K562 (cell line): ENCODE data around the gene WASL. TPM values are rescaled to one million over a fixed set of nuclear protein-coding genes. Genes with fewer than 3 reads are reported as not detected.

Experiments
- IFI16 ChIP-seq: fragments of 250-450 bp; sonication (Bioruptor Pico); IDR thresholded peaks from 2 replicates; pipeline ENCODE4 v2.1.2; 2022; ENCODE audit warnings: mild to moderate bottlenecking, inconsistent platforms
- JUND ChIP-seq, 2 experiments: IDR thresholded peaks; 2 replicates in 1 of 2; 3 replicates in 1 of 2; pipeline ENCODE4 v1.6.1; 2011; ENCODE audit warnings: borderline replicate concordance in 2 of 2, low read depth in 2 of 2, low read length in 2 of 2, improper control_type of control experiment in 1 of 2, missing biosample characterization in 1 of 2, missing genetic modification characterization in 1 of 2, missing genetic modification reagents in 1 of 2
- POLR2G ChIP-seq: fragments of 200-400 bp; formaldehyde crosslinking; IDR thresholded peaks from 2 replicates; pipeline ENCODE4 v1.6.1; 2017; ENCODE audit warnings: low read depth, mild to moderate bottlenecking, antibody characterized with exemption, low read length, moderate library complexity
- ZNF143 ChIP-seq: sonication (generic); formaldehyde crosslinking; IDR thresholded peaks from 2 replicates; pipeline ENCODE4 v1.9.0; 2022; ENCODE audit warnings: mild to moderate bottlenecking, missing genetic modification reagents
- ZNF57 ChIP-seq: fragments of 450-650 bp; formaldehyde crosslinking; IDR thresholded peaks from 2 replicates; pipeline ENCODE4 v1.4.0; 2020; ENCODE audit warnings: mild to moderate bottlenecking, moderate library complexity
- polyA plus RNA-seq, 8 experiments: library from polyadenylated mRNA; depleted of rRNA in 4 of 8; stranded (reverse) in 5 of 8; unstranded in 3 of 8; fragments of >200 nt; fragmentation: Nextera tagmentation in 2 of 8; fragmentation: Illumina TruSeq in 1 of 8; extraction: Ambion mirVana in 2 of 8; extraction: Trizol in 1 of 8; gene quantifications; 2 replicates each; pipeline versions ENCODE4 v1.2.1 to v1.2.3, GENCODE V29; 2011 to 2014; ENCODE audit warnings: inconsistent platforms in 1 of 8, missing spikeins in 1 of 8
- total RNA-seq, 7 experiments: library from RNA; depleted of rRNA in 6 of 7; stranded (reverse); fragments of >200 nt in 6 of 7; fragmentation: Illumina TruSeq in 2 of 7; extraction: Trizol in 2 of 7; gene quantifications; 2 replicates each; pipeline versions ENCODE4 v1.2.1 to v1.2.3, GENCODE V29; 2011 to 2021; ENCODE audit warnings: low replicate concordance in 1 of 7
- TF ChIP-seq, protein P1 (sequence below), 2 experiments: fragments of 450-650 bp in 1 of 2; sonication (generic) in 1 of 2; formaldehyde crosslinking in 1 of 2; IDR thresholded peaks; 2 replicates each; pipeline versions ENCODE4 v1.7.1 to v1.9.0; 2016 to 2022; ENCODE audit warnings: inconsistent platforms in 1 of 2, mild to moderate bottlenecking in 1 of 2, missing genetic modification reagents in 1 of 2
- TF ChIP-seq, protein P2 (sequence below): fragments of 150-350 bp; IDR thresholded peaks from 2 replicates; pipeline ENCODE4 v1.6.1; 2014; ENCODE audit warnings: low read depth, mild to moderate bottlenecking, low read length, borderline replicate concordance
- TF ChIP-seq, protein P3 (sequence below): sonication (generic); formaldehyde crosslinking; IDR thresholded peaks from 2 replicates; pipeline ENCODE4 v1.4.0; 2020; ENCODE audit warnings: mild to moderate bottlenecking, missing genetic modification reagents

WASL gene
- total and polyA plus RNA-seq, 9 of the 15 experiments (the other 6 are each of a cell fraction or from before 2014, with no cell fraction given), result 3.2 to 13.9 (median 8.3) TPM

DNA sequence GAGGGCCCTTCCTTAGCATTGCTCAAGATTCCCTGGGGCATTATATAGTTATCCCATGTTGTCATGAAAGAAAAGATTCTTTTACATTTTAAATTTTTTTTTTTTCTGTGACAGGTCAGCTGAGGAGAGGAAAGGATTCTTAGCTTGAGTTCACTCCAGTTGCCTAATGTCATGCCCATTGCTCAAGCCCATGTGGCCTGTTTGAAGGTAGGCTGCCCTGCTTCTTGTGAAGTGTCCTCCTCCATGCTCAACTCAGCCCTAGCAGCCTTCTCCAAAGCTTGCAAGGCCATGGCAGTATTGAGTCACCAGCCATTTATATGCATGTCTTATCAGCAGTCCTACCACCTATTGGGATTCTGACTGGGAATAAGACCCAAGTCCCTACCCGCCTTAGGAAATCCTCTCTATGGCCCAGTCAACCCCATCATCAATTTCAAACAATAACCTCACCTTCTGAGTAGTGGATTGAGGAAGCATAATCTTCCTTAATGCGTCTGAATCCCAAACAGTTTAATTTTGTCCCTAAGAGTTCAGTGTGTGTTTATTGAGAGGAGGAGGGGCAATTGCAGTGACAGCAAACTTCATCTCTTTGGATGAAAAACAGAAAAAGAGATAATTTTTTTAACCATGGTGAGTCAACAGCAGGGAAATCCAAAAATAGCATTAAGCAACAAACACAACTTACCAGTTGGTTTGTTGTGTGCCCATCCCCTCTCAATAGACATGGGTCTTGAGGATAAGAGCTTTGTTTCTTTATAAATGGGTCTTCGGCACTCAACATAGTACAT, 38.6 kb upstream of the WASL start (continued):
- TF ChIP-seq, protein P1, sequence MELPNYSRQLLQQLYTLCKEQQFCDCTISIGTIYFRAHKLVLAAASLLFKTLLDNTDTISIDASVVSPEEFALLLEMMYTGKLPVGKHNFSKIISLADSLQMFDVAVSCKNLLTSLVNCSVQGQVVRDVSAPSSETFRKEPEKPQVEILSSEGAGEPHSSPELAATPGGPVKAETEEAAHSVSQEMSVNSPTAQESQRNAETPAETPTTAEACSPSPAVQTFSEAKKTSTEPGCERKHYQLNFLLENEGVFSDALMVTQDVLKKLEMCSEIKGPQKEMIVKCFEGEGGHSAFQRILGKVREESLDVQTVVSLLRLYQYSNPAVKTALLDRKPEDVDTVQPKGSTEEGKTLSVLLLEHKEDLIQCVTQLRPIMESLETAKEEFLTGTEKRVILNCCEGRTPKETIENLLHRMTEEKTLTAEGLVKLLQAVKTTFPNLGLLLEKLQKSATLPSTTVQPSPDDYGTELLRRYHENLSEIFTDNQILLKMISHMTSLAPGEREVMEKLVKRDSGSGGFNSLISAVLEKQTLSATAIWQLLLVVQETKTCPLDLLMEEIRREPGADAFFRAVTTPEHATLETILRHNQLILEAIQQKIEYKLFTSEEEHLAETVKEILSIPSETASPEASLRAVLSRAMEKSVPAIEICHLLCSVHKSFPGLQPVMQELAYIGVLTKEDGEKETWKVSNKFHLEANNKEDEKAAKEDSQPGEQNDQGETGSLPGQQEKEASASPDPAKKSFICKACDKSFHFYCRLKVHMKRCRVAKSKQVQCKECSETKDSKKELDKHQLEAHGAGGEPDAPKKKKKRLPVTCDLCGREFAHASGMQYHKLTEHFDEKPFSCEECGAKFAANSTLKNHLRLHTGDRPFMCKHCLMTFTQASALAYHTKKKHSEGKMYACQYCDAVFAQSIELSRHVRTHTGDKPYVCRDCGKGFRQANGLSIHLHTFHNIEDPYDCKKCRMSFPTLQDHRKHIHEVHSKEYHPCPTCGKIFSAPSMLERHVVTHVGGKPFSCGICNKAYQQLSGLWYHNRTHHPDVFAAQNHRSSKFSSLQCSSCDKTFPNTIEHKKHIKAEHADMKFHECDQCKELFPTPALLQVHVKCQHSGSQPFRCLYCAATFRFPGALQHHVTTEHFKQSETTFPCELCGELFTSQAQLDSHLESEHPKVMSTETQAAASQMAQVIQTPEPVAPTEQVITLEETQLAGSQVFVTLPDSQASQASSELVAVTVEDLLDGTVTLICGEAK (IDR thresholded peaks at IDR 0.05), result no peak
- TF ChIP-seq, protein P1 (CRISPR knock-in tag; IDR thresholded peaks at IDR 0.05), result no peak
- TF ChIP-seq, protein P2, sequence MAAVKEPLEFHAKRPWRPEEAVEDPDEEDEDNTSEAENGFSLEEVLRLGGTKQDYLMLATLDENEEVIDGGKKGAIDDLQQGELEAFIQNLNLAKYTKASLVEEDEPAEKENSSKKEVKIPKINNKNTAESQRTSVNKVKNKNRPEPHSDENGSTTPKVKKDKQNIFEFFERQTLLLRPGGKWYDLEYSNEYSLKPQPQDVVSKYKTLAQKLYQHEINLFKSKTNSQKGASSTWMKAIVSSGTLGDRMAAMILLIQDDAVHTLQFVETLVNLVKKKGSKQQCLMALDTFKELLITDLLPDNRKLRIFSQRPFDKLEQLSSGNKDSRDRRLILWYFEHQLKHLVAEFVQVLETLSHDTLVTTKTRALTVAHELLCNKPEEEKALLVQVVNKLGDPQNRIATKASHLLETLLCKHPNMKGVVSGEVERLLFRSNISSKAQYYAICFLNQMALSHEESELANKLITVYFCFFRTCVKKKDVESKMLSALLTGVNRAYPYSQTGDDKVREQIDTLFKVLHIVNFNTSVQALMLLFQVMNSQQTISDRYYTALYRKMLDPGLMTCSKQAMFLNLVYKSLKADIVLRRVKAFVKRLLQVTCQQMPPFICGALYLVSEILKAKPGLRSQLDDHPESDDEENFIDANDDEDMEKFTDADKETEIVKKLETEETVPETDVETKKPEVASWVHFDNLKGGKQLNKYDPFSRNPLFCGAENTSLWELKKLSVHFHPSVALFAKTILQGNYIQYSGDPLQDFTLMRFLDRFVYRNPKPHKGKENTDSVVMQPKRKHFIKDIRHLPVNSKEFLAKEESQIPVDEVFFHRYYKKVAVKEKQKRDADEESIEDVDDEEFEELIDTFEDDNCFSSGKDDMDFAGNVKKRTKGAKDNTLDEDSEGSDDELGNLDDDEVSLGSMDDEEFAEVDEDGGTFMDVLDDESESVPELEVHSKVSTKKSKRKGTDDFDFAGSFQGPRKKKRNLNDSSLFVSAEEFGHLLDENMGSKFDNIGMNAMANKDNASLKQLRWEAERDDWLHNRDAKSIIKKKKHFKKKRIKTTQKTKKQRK, result no peak
- TF ChIP-seq, protein P3, sequence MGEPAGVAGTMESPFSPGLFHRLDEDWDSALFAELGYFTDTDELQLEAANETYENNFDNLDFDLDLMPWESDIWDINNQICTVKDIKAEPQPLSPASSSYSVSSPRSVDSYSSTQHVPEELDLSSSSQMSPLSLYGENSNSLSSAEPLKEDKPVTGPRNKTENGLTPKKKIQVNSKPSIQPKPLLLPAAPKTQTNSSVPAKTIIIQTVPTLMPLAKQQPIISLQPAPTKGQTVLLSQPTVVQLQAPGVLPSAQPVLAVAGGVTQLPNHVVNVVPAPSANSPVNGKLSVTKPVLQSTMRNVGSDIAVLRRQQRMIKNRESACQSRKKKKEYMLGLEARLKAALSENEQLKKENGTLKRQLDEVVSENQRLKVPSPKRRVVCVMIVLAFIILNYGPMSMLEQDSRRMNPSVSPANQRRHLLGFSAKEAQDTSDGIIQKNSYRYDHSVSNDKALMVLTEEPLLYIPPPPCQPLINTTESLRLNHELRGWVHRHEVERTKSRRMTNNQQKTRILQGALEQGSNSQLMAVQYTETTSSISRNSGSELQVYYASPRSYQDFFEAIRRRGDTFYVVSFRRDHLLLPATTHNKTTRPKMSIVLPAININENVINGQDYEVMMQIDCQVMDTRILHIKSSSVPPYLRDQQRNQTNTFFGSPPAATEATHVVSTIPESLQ, result no peak
- TF ChIP-seq IFI16 (CRISPR knock-in tag) (no peak), POLR2G (no peak), ZNF143 (CRISPR knock-in tag) (no peak), JUND (IDR thresholded peaks at IDR 0.05; ENCODE audit: borderline replicate concordance, low read depth, low read length) (peak; percentile 63; the same call in 1 of the 2 replicates), JUND (tag; IDR thresholded peaks at IDR 0.05; ENCODE audit: borderline replicate concordance, low read depth, low read length) (peak; percentile 61; the same call in 2 of the 3 replicates), ZNF57 (CRISPR knock-in tag) (no peak)
